SH-SY5Y (cell line): ENCODE results near the gene PKDREJ.

Source experiments
- GATA2 ChIP-seq: IDR thresholded peaks from 2 replicates; pipeline ENCODE4 v1.6.1; 2011; ENCODE audit warnings: mild to moderate bottlenecking, low read depth, low read length
- GATA3 ChIP-seq: IDR thresholded peaks from 2 replicates; pipeline ENCODE4 v1.6.1; 2011; ENCODE audit warnings: low read depth, mild to moderate bottlenecking, low read length, moderate library complexity

DNA sequence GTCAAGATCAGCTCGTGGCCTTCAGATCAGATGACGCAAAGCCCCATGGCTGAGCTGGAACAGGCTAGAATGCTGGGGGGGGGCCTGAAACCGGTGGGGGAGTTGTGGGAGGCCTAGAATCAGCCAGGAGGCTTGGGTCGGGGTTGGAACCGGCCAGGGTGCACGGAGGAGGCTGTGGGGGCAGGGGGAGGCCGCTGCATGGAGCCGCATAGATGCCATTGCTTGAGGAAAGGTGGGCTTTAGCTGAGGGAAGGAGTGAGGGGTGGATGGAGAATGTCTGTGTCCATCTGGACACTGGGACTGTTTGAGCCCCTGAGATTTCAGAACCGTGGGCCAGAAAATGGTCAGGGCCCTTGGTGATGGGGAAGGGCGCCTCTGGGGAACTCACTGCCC is 38.2 kb downstream of the PKDREJ start:
- TF ChIP-seq GATA2: no peak
- TF ChIP-seq GATA3: no peak
